Measurements from ENCODE around the gene LEKR1.

The LEKR1 gene

GRCh38 chr3:157071744-157072525 is 245.8 kb downstream of the LEKR1 start:
- Histone ChIP-seq H3K9ac (ENCODE audit: low read length in 5 of 5) (no peak overlapping the region), H3K9me3 (ENCODE audit: control insufficient read depth in 5 of 5, low read length in 5 of 5) (no peaks in the 10 kb centered on the region), H3K27ac (ENCODE audit: low read depth, low read length) (no peak overlapping the region), H3K4me1 (ENCODE audit: control insufficient read depth in 5 of 5, insufficient read depth in 5 of 5, low read length in 5 of 5) (peaks cover 2 to 16% (median 7%) of the 10 kb centered on the region in 5 donors), H3K4me3 (ENCODE audit: low read depth in 1 of 5, low read length in 5 of 5) (no peak overlapping the region), H3K27me3 (ENCODE audit: control insufficient read depth in 5 of 5, insufficient read depth in 4 of 5, low read length in 5 of 5) (no peaks in the 10 kb centered on the region), H3K36me3 (ENCODE audit: control insufficient read depth in 5 of 5, insufficient read depth in 5 of 5, low read length in 5 of 5) (no peaks in the 10 kb centered on the region)

GRCh38 chr3:157073810-157074209 is 247.7 kb downstream of the LEKR1 start:
- H3K4me1 ChIP-seq (ENCODE audit: control insufficient read depth in 5 of 5, insufficient read depth in 5 of 5, low read length in 5 of 5) = peaks cover 2 to 30% (median 20%) of the 10 kb centered on the region in 5 donors
- no peaks in the 10 kb centered on the region for H3K36me3 ChIP-seq (ENCODE audit: control insufficient read depth in 5 of 5, insufficient read depth in 5 of 5, low read length in 5 of 5)
- no peak overlapping the region for H3K9ac ChIP-seq (ENCODE audit: low read length in 5 of 5)
- no peak overlapping the region for H3K27ac ChIP-seq (ENCODE audit: low read depth, low read length)
- no peaks in the 10 kb centered on the region for H3K9me3 ChIP-seq (ENCODE audit: control insufficient read depth in 5 of 5, low read length in 5 of 5)
- H3K4me3 ChIP-seq (ENCODE audit: low read depth in 1 of 5, low read length in 5 of 5) = no peak overlapping the region
- no peaks in the 10 kb centered on the region for H3K27me3 ChIP-seq (ENCODE audit: control insufficient read depth in 5 of 5, insufficient read depth in 4 of 5, low read length in 5 of 5)

- Histone ChIP-seq H3K27ac (ENCODE audit: low read depth, low read length) (no peak overlapping the region), H3K4me3 (ENCODE audit: low read depth in 1 of 5, low read length in 5 of 5) (no peak overlapping the region), H3K9me3 (ENCODE audit: control insufficient read depth in 5 of 5, low read length in 5 of 5) (no peaks in the 10 kb centered on the region), H3K9ac (ENCODE audit: low read length in 5 of 5) (no peak overlapping the region), H3K27me3 (ENCODE audit: control insufficient read depth in 5 of 5, insufficient read depth in 4 of 5, low read length in 5 of 5) (no peaks in the 10 kb centered on the region), H3K36me3 (ENCODE audit: control insufficient read depth in 5 of 5, insufficient read depth in 5 of 5, low read length in 5 of 5) (no peaks in the 10 kb centered on the region), H3K4me1 (ENCODE audit: control insufficient read depth in 5 of 5, insufficient read depth in 5 of 5, low read length in 5 of 5) (peaks cover 2 to 30% (median 20%) of the 10 kb centered on the region in 5 donors)
Observed at GRCh38 chr3:157074490-157074889, 248.3 kb downstream of the LEKR1 start.

- Histone ChIP-seq H3K4me1 (ENCODE audit: control insufficient read depth in 5 of 5, insufficient read depth in 5 of 5, low read length in 5 of 5) (peaks cover 2 to 25% (median 20%) of the 10 kb centered on the region in 5 donors), H3K36me3 (ENCODE audit: control insufficient read depth in 5 of 5, insufficient read depth in 5 of 5, low read length in 5 of 5) (no peaks in the 10 kb centered on the region), H3K9ac (ENCODE audit: low read length in 5 of 5) (no peak overlapping the region), H3K9me3 (ENCODE audit: control insufficient read depth in 5 of 5, low read length in 5 of 5) (no peaks in the 10 kb centered on the region), H3K27me3 (ENCODE audit: control insufficient read depth in 5 of 5, insufficient read depth in 4 of 5, low read length in 5 of 5) (no peaks in the 10 kb centered on the region), H3K4me3 (ENCODE audit: low read depth in 1 of 5, low read length in 5 of 5) (no peak overlapping the region), H3K27ac (ENCODE audit: low read depth, low read length) (no peak overlapping the region)
Observed at GRCh38 chr3:157074981-157075380, 248.8 kb downstream of the LEKR1 start.

GRCh38 chr3:157075693-157076420 is 249.7 kb downstream of the LEKR1 start:
- Histone ChIP-seq H3K27ac (ENCODE audit: low read depth, low read length) (peak overlapping the region; percentile 50), H3K9ac (ENCODE audit: low read length in 5 of 5) (no peak overlapping the region), H3K4me1 (ENCODE audit: control insufficient read depth in 5 of 5, insufficient read depth in 5 of 5, low read length in 5 of 5) (peaks cover 0 to 25% (median 17%) of the 10 kb centered on the region in 5 donors), H3K27me3 (ENCODE audit: control insufficient read depth in 5 of 5, insufficient read depth in 4 of 5, low read length in 5 of 5) (no peaks in the 10 kb centered on the region), H3K4me3 (ENCODE audit: low read depth in 1 of 5, low read length in 5 of 5) (no peak overlapping the region), H3K9me3 (ENCODE audit: control insufficient read depth in 5 of 5, low read length in 5 of 5) (no peaks in the 10 kb centered on the region), H3K36me3 (ENCODE audit: control insufficient read depth in 5 of 5, insufficient read depth in 5 of 5, low read length in 5 of 5) (no peaks in the 10 kb centered on the region)

GRCh38 chr3:157077565-157077991 is 251.4 kb downstream of the LEKR1 start:
- H3K9me3 ChIP-seq (ENCODE audit: control insufficient read depth in 5 of 5, low read length in 5 of 5) = no peaks in the 10 kb centered on the region
- no peaks in the 10 kb centered on the region for H3K36me3 ChIP-seq (ENCODE audit: control insufficient read depth in 5 of 5, insufficient read depth in 5 of 5, low read length in 5 of 5)
- no peak overlapping the region for H3K9ac ChIP-seq (ENCODE audit: low read length in 5 of 5)
- H3K4me3 ChIP-seq (ENCODE audit: low read depth in 1 of 5, low read length in 5 of 5) = no peak overlapping the region
- H3K27ac ChIP-seq (ENCODE audit: low read depth, low read length) = peak overlapping the region; percentile 56
- no peaks in the 10 kb centered on the region for H3K27me3 ChIP-seq (ENCODE audit: control insufficient read depth in 5 of 5, insufficient read depth in 4 of 5, low read length in 5 of 5)
- H3K4me1 ChIP-seq (ENCODE audit: control insufficient read depth in 5 of 5, insufficient read depth in 5 of 5, low read length in 5 of 5) = peaks cover 2 to 32% (median 19%) of the 10 kb centered on the region in 5 donors

GRCh38 chr3:157078131-157078810 is 252.1 kb downstream of the LEKR1 start:
- H3K4me3 ChIP-seq (ENCODE audit: low read depth in 1 of 5, low read length in 5 of 5) = no peak overlapping the region
- H3K27me3 ChIP-seq (ENCODE audit: control insufficient read depth in 5 of 5, insufficient read depth in 4 of 5, low read length in 5 of 5) = no peaks in the 10 kb centered on the region
- H3K4me1 ChIP-seq (ENCODE audit: control insufficient read depth in 5 of 5, insufficient read depth in 5 of 5, low read length in 5 of 5) = peaks cover 2 to 32% (median 19%) of the 10 kb centered on the region in 5 donors
- H3K9ac ChIP-seq (ENCODE audit: low read length in 5 of 5) = no peak overlapping the region
- H3K9me3 ChIP-seq (ENCODE audit: control insufficient read depth in 5 of 5, low read length in 5 of 5) = no peaks in the 10 kb centered on the region
- peak overlapping the region; percentile 56 for H3K27ac ChIP-seq (ENCODE audit: low read depth, low read length)
- no peaks in the 10 kb centered on the region for H3K36me3 ChIP-seq (ENCODE audit: control insufficient read depth in 5 of 5, insufficient read depth in 5 of 5, low read length in 5 of 5)

- Histone ChIP-seq H3K9me3 (ENCODE audit: control insufficient read depth in 5 of 5, low read length in 5 of 5) (no peaks in the 10 kb centered on the region), H3K27ac (ENCODE audit: low read depth, low read length) (no peak overlapping the region), H3K4me3 (ENCODE audit: low read depth in 1 of 5, low read length in 5 of 5) (no peak overlapping the region), H3K9ac (ENCODE audit: low read length in 5 of 5) (peak overlapping the region in 1 of 5 donors; percentile 1), H3K36me3 (ENCODE audit: control insufficient read depth in 5 of 5, insufficient read depth in 5 of 5, low read length in 5 of 5) (no peaks in the 10 kb centered on the region), H3K4me1 (ENCODE audit: control insufficient read depth in 5 of 5, insufficient read depth in 5 of 5, low read length in 5 of 5) (peaks cover 2 to 32% (median 19%) of the 10 kb centered on the region in 5 donors), H3K27me3 (ENCODE audit: control insufficient read depth in 5 of 5, insufficient read depth in 4 of 5, low read length in 5 of 5) (no peaks in the 10 kb centered on the region)
Observed at GRCh38 chr3:157078811-157079185, 252.6 kb downstream of the LEKR1 start.

- H3K9ac ChIP-seq (ENCODE audit: low read length in 5 of 5) = no peak overlapping the region
- no peaks in the 10 kb centered on the region for H3K36me3 ChIP-seq (ENCODE audit: control insufficient read depth in 5 of 5, insufficient read depth in 5 of 5, low read length in 5 of 5)
- H3K27ac ChIP-seq (ENCODE audit: low read depth, low read length) = no peak overlapping the region
- peaks cover 2 to 32% (median 19%) of the 10 kb centered on the region in 5 donors for H3K4me1 ChIP-seq (ENCODE audit: control insufficient read depth in 5 of 5, insufficient read depth in 5 of 5, low read length in 5 of 5)
- H3K9me3 ChIP-seq (ENCODE audit: control insufficient read depth in 5 of 5, low read length in 5 of 5) = no peaks in the 10 kb centered on the region
- no peaks in the 10 kb centered on the region for H3K27me3 ChIP-seq (ENCODE audit: control insufficient read depth in 5 of 5, insufficient read depth in 4 of 5, low read length in 5 of 5)
- no peak overlapping the region for H3K4me3 ChIP-seq (ENCODE audit: low read depth in 1 of 5, low read length in 5 of 5)
Observed at GRCh38 chr3:157079676-157080369, 253.7 kb downstream of the LEKR1 start.
